ENCODE results near the gene FLYWCH2.
"Not testable (repeated sequence)": the region's sequence is repeated elsewhere in the genome, so short reads cannot be mapped to it uniquely, and the experiment has no call there.

Gene FLYWCH2

DNA sequence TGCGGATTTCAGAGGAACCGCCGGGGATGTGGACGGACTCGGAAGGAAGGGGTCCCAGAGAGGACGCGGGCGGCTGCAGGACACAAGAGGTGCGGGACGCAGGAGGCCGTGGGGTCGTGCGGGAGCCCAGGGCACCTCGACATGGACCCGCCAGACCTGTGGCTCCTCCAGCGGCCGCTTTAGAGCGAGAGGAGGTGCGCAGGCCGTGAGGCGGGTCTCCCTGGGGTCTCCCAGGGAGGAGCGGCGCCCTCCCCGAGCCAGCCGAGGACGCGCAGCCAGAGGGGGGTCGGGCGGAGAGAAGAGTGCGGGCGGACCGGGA lies 21.9 kb downstream of the FLYWCH2 start:
- in situ Hi-C loops (cut with HindIII; ENCODE audit: low pct_ligation_motif_present, low sequenced_read_pairs) = no loop called here
- no peak for DNase-seq

DNA sequence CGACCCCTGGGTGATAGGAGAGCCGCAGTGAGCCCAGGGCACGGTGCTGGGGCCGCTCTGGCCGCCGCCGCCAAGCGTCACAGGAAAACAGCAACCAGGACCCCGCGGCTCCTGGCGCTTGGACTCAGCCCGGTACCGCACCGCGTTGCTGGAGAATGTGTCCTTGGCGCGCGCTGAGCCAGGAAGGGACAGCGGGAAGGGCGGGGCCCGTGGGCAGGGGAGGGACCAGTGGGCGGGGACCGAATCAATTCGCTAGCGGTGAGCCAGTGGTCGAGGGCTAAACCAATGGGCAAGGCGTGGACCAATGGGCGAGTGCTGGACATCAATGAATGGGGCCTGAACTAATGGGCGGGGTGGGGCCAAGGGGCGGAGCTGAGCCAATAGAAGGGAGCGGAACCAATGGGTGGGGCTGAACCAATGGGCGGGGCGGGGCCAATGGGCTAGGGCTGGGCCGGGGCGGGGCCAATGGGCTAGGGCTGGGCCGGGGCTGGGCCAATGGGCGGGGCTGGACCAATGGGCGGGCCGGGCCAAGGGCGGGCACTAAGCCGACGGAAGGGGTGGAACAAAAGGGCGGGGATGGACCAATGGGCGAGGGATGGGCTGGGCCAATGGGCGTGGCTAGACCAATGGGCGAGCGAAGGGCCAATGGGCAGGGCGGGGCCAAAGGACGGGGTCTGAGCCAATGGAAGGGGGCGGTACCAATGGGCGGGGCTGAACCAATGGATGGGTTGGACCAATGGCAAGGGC lies 22.4 kb downstream of the FLYWCH2 start:
- no peak for TF ChIP-seq CTCF (IDR thresholded peaks at IDR 0.05; ENCODE audit: low read depth, low read length, missing control alignments)
- in situ Hi-C loops (cut with HindIII; ENCODE audit: low pct_ligation_motif_present, low sequenced_read_pairs) = no loop called here
- Histone ChIP-seq H3K27me3 (replicated peaks) (no peaks in the 10 kb centered on the region), H3K36me3 (replicated peaks) (no peaks in the 10 kb centered on the region), H3K27ac (peak overlapping the region; percentile 28), H3K4me3 (ENCODE audit: low read depth, low read length) (peak overlapping the region; percentile 76)
- peak; percentile 100 for DNase-seq

More for the DNA sequence above, 21.9 kb downstream of the FLYWCH2 start:
- no peak for TF ChIP-seq CTCF (IDR thresholded peaks at IDR 0.05; ENCODE audit: low read depth, low read length, missing control alignments)
- Histone ChIP-seq H3K27me3 (replicated peaks) (no peaks in the 10 kb centered on the region), H3K36me3 (replicated peaks) (no peaks in the 10 kb centered on the region), H3K4me3 (ENCODE audit: low read depth, low read length) (peak overlapping the region; percentile 76), H3K27ac (peak overlapping the region; percentile 28)

DNA sequence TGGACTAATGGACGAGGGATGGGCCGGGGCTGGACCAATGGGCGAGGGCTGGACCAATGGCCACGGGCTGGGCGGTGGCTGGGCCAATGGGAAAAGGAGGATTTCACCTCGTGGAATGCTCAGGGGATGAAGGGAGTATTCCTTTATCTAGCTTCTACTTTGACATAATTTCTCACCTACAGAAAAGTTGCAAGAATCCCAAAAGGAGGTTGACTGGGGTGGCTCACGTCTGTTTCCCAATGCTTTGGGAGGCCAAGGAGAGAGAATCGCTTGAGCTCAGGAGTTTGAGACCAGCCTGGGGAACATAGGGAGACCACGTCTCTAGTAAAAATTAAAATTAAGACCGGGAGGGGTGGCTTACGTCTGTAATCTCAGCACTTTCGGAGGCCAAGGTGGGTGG lies 23.0 kb downstream of the FLYWCH2 start:
- Histone ChIP-seq H3K36me3 (replicated peaks) (no peaks in the 10 kb centered on the region), H3K27me3 (replicated peaks) (no peaks in the 10 kb centered on the region), H3K27ac (no peak overlapping the region), H3K4me3 (ENCODE audit: low read depth, low read length) (no peak overlapping the region)
- no peak for TF ChIP-seq CTCF (IDR thresholded peaks at IDR 0.05; ENCODE audit: low read depth, low read length, missing control alignments)
- in situ Hi-C loops (cut with HindIII; ENCODE audit: low pct_ligation_motif_present, low sequenced_read_pairs) = no loop called here
- DNase-seq = no peak

DNA sequence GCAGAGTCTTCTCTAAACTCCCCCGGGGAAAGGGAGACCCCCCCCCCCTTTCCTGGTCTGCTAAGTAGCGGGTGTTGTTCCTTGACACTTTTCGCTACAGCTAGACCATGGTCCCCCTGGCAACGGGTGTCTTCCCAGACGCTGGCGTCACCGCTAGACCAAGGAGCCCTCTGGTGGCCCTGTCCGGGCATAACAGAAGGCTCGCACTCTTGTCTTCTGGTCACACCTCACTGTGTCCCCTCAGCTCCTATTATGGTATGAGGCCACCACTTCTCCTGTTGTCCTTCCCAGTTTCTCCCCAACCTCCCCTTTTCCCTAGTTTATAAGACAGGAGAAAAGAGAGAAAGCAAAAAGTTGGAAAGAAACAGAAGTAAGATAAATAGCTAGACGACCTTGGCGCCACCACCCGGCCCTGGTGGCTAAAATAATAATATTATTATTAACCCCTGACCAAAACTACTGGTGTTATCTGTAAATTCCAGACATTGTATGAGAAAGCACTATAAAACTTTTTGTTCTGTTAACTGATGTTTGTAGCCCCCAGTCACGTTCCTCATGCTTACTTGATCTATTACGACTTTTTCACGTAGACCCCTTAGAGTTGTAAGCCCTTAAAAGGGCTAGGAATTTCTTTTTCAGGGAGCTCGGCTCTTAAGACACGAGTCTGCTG lies 24.2 kb downstream of the FLYWCH2 start:
- in situ Hi-C loops (cut with HindIII; ENCODE audit: low pct_ligation_motif_present, low sequenced_read_pairs); H3K36me3 ChIP-seq (replicated peaks); H3K27me3 ChIP-seq (replicated peaks); H3K27ac ChIP-seq; H3K4me3 ChIP-seq (ENCODE audit: low read depth, low read length): not testable (repeated sequence)
- DNase-seq = peak; percentile 65
- TF ChIP-seq CTCF (IDR thresholded peaks at IDR 0.05; ENCODE audit: low read depth, low read length, missing control alignments) = peak; percentile 62

DNA sequence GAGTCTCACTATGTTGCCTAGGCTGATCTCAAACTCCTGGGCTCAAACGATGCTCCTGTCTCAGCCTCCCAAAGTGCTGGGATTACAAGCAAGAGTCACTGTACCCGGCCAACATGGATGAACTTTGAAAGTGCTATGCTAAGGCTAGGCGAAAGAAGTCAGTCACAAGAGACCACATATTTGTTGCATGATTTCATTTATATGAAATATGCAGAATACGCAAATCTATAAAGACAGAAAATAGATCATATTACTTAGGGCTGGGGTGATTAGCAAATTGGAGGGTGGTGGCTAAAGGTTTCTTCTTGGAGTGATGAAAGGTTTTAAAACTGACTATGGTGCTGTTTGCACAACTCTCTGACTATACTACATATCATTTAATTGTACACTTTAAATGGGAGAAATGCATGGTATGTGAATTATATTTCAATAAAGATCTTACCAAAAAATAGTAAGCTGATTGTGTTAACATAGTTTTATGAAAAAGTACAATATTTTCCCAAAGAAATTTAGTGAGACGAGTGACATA lies 27.5 kb downstream of the FLYWCH2 start:
- H3K36me3 ChIP-seq (replicated peaks) = peaks cover 10% of the 10 kb centered on the region
- no peak overlapping the region for H3K4me3 ChIP-seq (ENCODE audit: low read depth, low read length)
- no peaks in the 10 kb centered on the region for H3K27me3 ChIP-seq (replicated peaks)
- DNase-seq = no peak
- in situ Hi-C loops (cut with HindIII; ENCODE audit: low pct_ligation_motif_present, low sequenced_read_pairs) = no loop called here
- no peak overlapping the region for H3K27ac ChIP-seq
- TF ChIP-seq CTCF (IDR thresholded peaks at IDR 0.05; ENCODE audit: low read depth, low read length, missing control alignments) = no peak

All from brain microvascular endothelial cell (primary cell).